ENCODE results near the gene PLA2G3.

- TF ChIP-seq EZH2 (IDR thresholded peaks at IDR 0.05; ENCODE audit: insufficient read depth, poor library complexity, severe bottlenecking): no peak
- no peak for TF ChIP-seq EZH2phosphoT487 (IDR thresholded peaks at IDR 0.05; ENCODE audit: insufficient read depth, low read depth)
Observed at GRCh38 chr22:31119026-31119717, 21.1 kb downstream of the PLA2G3 start.
